ENCODE data around the gene IRX4.

Gene IRX4

GRCh38 chr5:1865948-1866347, 16.8 kb downstream of the IRX4 start:
- Histone ChIP-seq H3K27ac (no peak overlapping the region), H3K4me3 (no peak overlapping the region), H4K20me1 (peaks cover 0 to 6% (median 0%) of the 10 kb centered on the region in 11 experiments; a peak in 6 of 22 replicates), H3K27me3 (peaks cover 4 to 52% (median 20%) of the 10 kb centered on the region in 11 experiments; a peak in 17 of 22 replicates), H3K9ac (no peak overlapping the region; a peak in 1 of 22 replicates), H3K9me3 (replicated peaks in 1 of 11) (peaks cover 0 to 10% (median 0%) of the 10 kb centered on the region in 11 experiments; a peak in 4 of 22 replicates), H3K4me1 (peaks cover 0 to 9% (median 0%) of the 10 kb centered on the region in 10 experiments; a peak in 2 of 20 replicates), H3K4me2 (peak overlapping the region in 3 of 11 experiments; percentile 1 to 14 (median 3); a peak in 2 of 22 replicates), H3K36me3 (no peaks in the 10 kb centered on the region)
- no peak for TF ChIP-seq Cebpa-rat (IDR thresholded peaks at IDR 0.05)

- Histone ChIP-seq H3K9me3 (replicated peaks in 1 of 11) (peaks cover 0 to 7% (median 0%) of the 10 kb centered on the region in 11 experiments; a peak in 3 of 22 replicates), H3K4me3 (no peak overlapping the region), H3K27me3 (peaks cover 4 to 50% (median 20%) of the 10 kb centered on the region in 11 experiments; a peak in 17 of 22 replicates), H3K4me2 (peak overlapping the region in 2 of 11 experiments; percentile 1 to 3; a peak in 1 of 22 replicates), H4K20me1 (peaks cover 0 to 6% (median 0%) of the 10 kb centered on the region in 11 experiments; a peak in 6 of 22 replicates), H3K27ac (no peak overlapping the region), H3K9ac (no peak overlapping the region; a peak in 1 of 22 replicates), H3K36me3 (no peaks in the 10 kb centered on the region), H3K4me1 (peaks cover 0 to 9% (median 0%) of the 10 kb centered on the region in 10 experiments; a peak in 2 of 20 replicates)
- no peak for TF ChIP-seq Cebpa-rat (IDR thresholded peaks at IDR 0.05)
Observed at GRCh38 chr5:1865486-1865885, 17.2 kb downstream of the IRX4 start.

- H3K9me3 ChIP-seq (replicated peaks in 1 of 11) = peaks cover 0 to 2% (median 0%) of the 10 kb centered on the region in 11 experiments; a peak in 1 of 22 replicates
- no peak overlapping the region for H3K4me3 ChIP-seq
- TF ChIP-seq Cebpa-rat (IDR thresholded peaks at IDR 0.05) = no peak
- H3K27me3 ChIP-seq = peaks cover 4 to 50% (median 20%) of the 10 kb centered on the region in 11 experiments; a peak in 17 of 22 replicates
- H3K27ac ChIP-seq = no peak overlapping the region
- H3K4me1 ChIP-seq = peaks cover 0 to 9% (median 0%) of the 10 kb centered on the region in 10 experiments; a peak in 2 of 20 replicates
- H3K9ac ChIP-seq = no peak overlapping the region
- no peak overlapping the region for H3K4me2 ChIP-seq
- no peaks in the 10 kb centered on the region for H3K36me3 ChIP-seq
- peaks cover 0 to 6% (median 0%) of the 10 kb centered on the region in 11 experiments; a peak in 6 of 22 replicates for H4K20me1 ChIP-seq
Observed at GRCh38 chr5:1864896-1865440, 17.8 kb downstream of the IRX4 start.

- Histone ChIP-seq H4K20me1 (peaks cover 0 to 6% (median 0%) of the 10 kb centered on the region in 11 experiments; a peak in 4 of 22 replicates), H3K4me3 (no peak overlapping the region), H3K36me3 (no peaks in the 10 kb centered on the region), H3K9ac (no peak overlapping the region), H3K27me3 (peaks cover 2 to 31% (median 15%) of the 10 kb centered on the region in 11 experiments; a peak in 16 of 22 replicates), H3K9me3 (replicated peaks in 1 of 11) (no peaks in the 10 kb centered on the region), H3K4me1 (peaks cover 0 to 6% (median 0%) of the 10 kb centered on the region in 10 experiments; a peak in 2 of 20 replicates), H3K27ac (no peak overlapping the region), H3K4me2 (no peak overlapping the region)
- no peak for TF ChIP-seq Cebpa-rat (IDR thresholded peaks at IDR 0.05)
Observed at GRCh38 chr5:1860949-1861348, 21.8 kb downstream of the IRX4 start.

GRCh38 chr5:1860021-1860610, 22.6 kb downstream of the IRX4 start:
- no peak overlapping the region for H3K9ac ChIP-seq
- H4K20me1 ChIP-seq = peaks cover 0 to 11% (median 0%) of the 10 kb centered on the region in 11 experiments; a peak in 3 of 22 replicates
- no peaks in the 10 kb centered on the region for H3K9me3 ChIP-seq (replicated peaks in 1 of 11)
- peaks cover 0 to 30% (median 15%) of the 10 kb centered on the region in 11 experiments; a peak in 13 of 22 replicates for H3K27me3 ChIP-seq
- H3K4me3 ChIP-seq = no peak overlapping the region
- no peak for TF ChIP-seq Cebpa-rat (IDR thresholded peaks at IDR 0.05)
- H3K4me1 ChIP-seq = no peaks in the 10 kb centered on the region
- no peak overlapping the region for H3K4me2 ChIP-seq
- H3K27ac ChIP-seq = no peak overlapping the region
- no peaks in the 10 kb centered on the region for H3K36me3 ChIP-seq

- Histone ChIP-seq H3K27me3 (peaks cover 0 to 24% (median 16%) of the 10 kb centered on the region in 11 experiments; a peak in 11 of 22 replicates), H3K4me1 (no peaks in the 10 kb centered on the region)
Observed at GRCh38 chr5:1859099-1859498, 23.6 kb downstream of the IRX4 start.

GRCh38 chr5:1858436-1858835, 24.3 kb downstream of the IRX4 start:
- peaks cover 0 to 24% (median 14%) of the 10 kb centered on the region in 11 experiments; a peak in 11 of 22 replicates for H3K27me3 ChIP-seq
- no peak overlapping the region for H3K4me2 ChIP-seq
- no peaks in the 10 kb centered on the region for H3K36me3 ChIP-seq
- no peak for TF ChIP-seq Cebpa-rat (IDR thresholded peaks at IDR 0.05)
- H3K27ac ChIP-seq = no peak overlapping the region
- H4K20me1 ChIP-seq = peaks cover 0 to 14% (median 0%) of the 10 kb centered on the region in 11 experiments; a peak in 5 of 22 replicates
- no peaks in the 10 kb centered on the region for H3K9me3 ChIP-seq (replicated peaks in 1 of 11)
- no peak overlapping the region for H3K9ac ChIP-seq
- peaks cover 0 to 4% (median 0%) of the 10 kb centered on the region in 10 experiments; a peak in 3 of 20 replicates for H3K4me1 ChIP-seq
- no peak overlapping the region for H3K4me3 ChIP-seq

More at GRCh38 chr5:1859099-1859498, 23.6 kb downstream of the IRX4 start:
- Histone ChIP-seq H4K20me1 (peaks cover 0 to 13% (median 0%) of the 10 kb centered on the region in 11 experiments; a peak in 5 of 22 replicates), H3K4me3 (no peak overlapping the region), H3K36me3 (no peaks in the 10 kb centered on the region), H3K27ac (no peak overlapping the region), H3K9ac (no peak overlapping the region), H3K4me2 (no peak overlapping the region), H3K9me3 (replicated peaks in 1 of 11) (no peaks in the 10 kb centered on the region)
- no peak for TF ChIP-seq Cebpa-rat (IDR thresholded peaks at IDR 0.05)

- H3K4me1 ChIP-seq = peaks cover 0 to 4% (median 0%) of the 10 kb centered on the region in 10 experiments; a peak in 3 of 20 replicates
- no peak overlapping the region for H3K9ac ChIP-seq
- H3K27me3 ChIP-seq = peaks cover 0 to 30% (median 19%) of the 10 kb centered on the region in 11 experiments; a peak in 17 of 22 replicates
- H3K36me3 ChIP-seq = no peaks in the 10 kb centered on the region
- H3K4me3 ChIP-seq = no peak overlapping the region
- TF ChIP-seq Cebpa-rat (IDR thresholded peaks at IDR 0.05) = no peak
- no peaks in the 10 kb centered on the region for H3K9me3 ChIP-seq (replicated peaks in 1 of 11)
- peaks cover 0 to 12% (median 0%) of the 10 kb centered on the region in 11 experiments; a peak in 6 of 22 replicates for H4K20me1 ChIP-seq
- no peak overlapping the region for H3K27ac ChIP-seq
- no peak overlapping the region for H3K4me2 ChIP-seq
Observed at GRCh38 chr5:1857256-1857600, 25.5 kb downstream of the IRX4 start.

All from BLaER1 treated with 17β-estradiol and CSF1 and Interleukin-3, amounts not matched to agents 10 nM and 100 nM (cell line).